Effector memory CD8-positive, alpha-beta T cell (primary cell): ENCODE data around the gene LRP3.
A peak's percentile ranks its signal among the peaks of the same experiment; 100 is the strongest.

Experiments
- ATAC-seq: fragments of 150-1000 bp; cut with Tn5 transposase; replicated peaks from 2 replicates; pipeline ENCODE4 v1.10.0; 2021; ENCODE audit warnings: mild to moderate bottlenecking, moderate library complexity
- DNase-seq, 3 experiments: peaks; one replicate each; pipeline ENCODE4 v3.0.0; 2021
- H3K27ac Mint-ChIP-seq, 2 donors: one replicate each; pipeline ENCODE4 v1.8.0; 2022; ENCODE audit warnings: mild to moderate bottlenecking in 2 of 2, mixed read lengths in 2 of 2, moderate library complexity in 2 of 2
- H3K27me3 Mint-ChIP-seq, 2 donors: one replicate each; pipeline ENCODE4 v1.8.0; 2022; ENCODE audit warnings: mixed read lengths in 2 of 2
- H3K36me3 Mint-ChIP-seq: one replicate; pipeline ENCODE4 v1.8.0; 2022; ENCODE audit warnings: mild to moderate bottlenecking, moderate library complexity, mixed read lengths; ENCODE audit not compliant: insufficient read depth
- H3K4me1 Mint-ChIP-seq, 2 donors: one replicate each; pipeline ENCODE4 v1.8.0; 2022; ENCODE audit warnings: low read depth in 2 of 2, mixed read lengths in 2 of 2
- H3K4me3 Mint-ChIP-seq, 2 donors: one replicate each; pipeline ENCODE4 v1.8.0; 2022; ENCODE audit warnings: mild to moderate bottlenecking in 2 of 2, mixed read lengths in 2 of 2, moderate library complexity in 2 of 2
- H3K9me3 Mint-ChIP-seq, 2 donors: one replicate each; pipeline ENCODE4 v1.8.0; 2022; ENCODE audit warnings: mixed read lengths in 2 of 2

Gene LRP3

DNA sequence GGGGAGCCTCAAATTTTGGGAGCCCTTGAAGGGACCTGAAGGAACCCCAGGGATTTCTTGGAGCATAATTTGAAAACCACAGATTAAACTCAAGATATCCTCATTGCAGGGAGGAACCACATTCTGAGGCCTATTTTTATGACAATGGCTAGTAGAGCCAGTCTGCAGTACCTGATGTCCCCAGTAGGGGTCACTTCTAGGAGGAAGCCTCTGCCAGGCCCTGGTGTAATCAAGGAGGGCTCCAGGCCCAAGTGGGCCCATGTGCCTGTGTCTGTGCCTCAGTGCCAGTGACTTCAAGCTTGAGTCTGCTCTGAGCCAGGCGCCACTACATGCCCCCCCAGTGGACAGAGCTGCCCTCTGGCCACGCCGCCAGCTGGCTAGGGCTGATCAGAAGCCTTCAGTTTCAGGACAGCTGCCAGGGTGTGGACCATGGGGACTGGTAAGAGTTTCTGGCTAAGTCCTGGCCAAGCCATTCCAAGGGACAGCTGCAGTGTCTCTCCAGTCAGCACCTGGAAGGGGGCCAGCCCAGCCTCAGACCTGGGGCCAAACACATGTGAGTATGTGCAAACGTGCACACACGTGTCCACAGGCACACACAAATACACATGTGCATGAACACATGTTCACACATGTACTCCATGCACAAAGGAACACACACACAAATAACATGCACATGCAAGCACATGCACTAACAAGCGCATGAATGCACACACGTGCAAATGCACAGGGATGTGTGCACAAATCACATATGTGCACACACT is 52.0 kb downstream of the LRP3 start:
- Mint-ChIP-seq H3K4me3 (no peak overlapping the region), H3K27ac (no peak overlapping the region), H3K27me3 (no peaks in the 10 kb centered on the region), H3K36me3 (no peaks in the 10 kb centered on the region), H3K9me3 (no peaks in the 10 kb centered on the region), H3K4me1 (peaks cover 0 to 2% of the 10 kb centered on the region in 2 donors)
- DNase-seq: no peak
- ATAC-seq: no peak

DNA sequence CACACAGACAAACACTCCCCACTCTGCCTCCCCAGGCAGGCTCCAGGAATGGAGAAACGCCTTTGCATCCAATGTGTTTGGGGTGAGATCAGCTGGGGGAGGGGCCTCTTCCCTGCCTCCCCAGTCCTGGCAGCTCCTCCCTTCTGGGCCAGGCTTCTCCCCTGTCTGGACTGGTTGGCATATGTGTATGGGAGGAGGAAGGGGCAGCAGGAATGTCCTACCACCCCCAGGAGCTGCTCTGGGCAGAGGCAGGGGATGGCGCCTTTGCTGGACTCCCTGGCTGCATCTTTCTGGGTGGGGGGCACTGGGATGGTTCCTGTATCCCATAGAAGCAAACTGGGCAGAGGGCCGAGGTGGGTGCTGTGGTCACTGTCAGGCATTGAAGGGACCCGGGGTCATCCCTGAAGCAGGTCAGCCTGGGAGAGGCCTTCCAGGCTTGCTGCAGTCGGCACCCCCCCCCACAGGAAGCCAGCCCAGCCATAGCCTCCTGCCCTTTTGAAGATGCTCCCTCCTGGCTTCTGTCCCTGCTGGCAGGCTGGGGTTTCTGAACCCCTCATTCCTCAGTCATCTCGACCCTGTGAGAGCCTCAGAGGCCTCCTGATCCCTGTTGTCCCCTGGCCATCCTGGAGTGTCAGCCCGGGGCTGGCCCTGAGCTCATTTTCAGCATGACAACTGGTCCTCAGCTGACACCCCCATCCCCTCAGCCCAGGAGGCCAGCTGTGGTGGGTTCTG is 52.7 kb downstream of the LRP3 start:
- DNase-seq: no peak
- H3K4me3 Mint-ChIP-seq: no peak overlapping the region
- no peaks in the 10 kb centered on the region for H3K4me1 Mint-ChIP-seq
- H3K27me3 Mint-ChIP-seq: no peaks in the 10 kb centered on the region
- no peaks in the 10 kb centered on the region for H3K36me3 Mint-ChIP-seq
- H3K27ac Mint-ChIP-seq: no peak overlapping the region
- ATAC-seq: no peak
- no peaks in the 10 kb centered on the region for H3K9me3 Mint-ChIP-seq

DNA sequence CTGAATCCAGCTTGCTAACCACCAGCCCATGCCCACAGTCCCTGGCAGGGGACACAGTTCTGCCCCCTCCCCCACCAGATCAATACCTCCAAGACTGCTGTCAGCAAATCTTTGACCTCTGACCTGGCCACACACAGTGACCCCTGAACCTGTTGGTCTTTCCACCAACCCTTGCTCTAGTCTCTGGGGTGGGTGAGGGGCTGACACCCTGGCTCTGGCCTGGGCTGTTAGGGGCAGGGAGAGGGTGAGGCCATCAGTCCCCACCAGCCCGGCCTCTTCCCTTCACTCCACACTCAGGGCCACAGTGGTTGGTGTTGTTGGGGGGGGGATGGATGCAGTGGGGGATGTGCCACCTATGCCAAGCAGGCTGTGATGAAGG is 53.3 kb downstream of the LRP3 start:
- H3K4me3 Mint-ChIP-seq: no peak overlapping the region
- DNase-seq (no peak), ATAC-seq (no peak)
- H3K36me3 Mint-ChIP-seq: no peaks in the 10 kb centered on the region
- no peaks in the 10 kb centered on the region for H3K27me3 Mint-ChIP-seq
- no peaks in the 10 kb centered on the region for H3K9me3 Mint-ChIP-seq
- no peaks in the 10 kb centered on the region for H3K4me1 Mint-ChIP-seq
- H3K27ac Mint-ChIP-seq: no peak overlapping the region

- no peak overlapping the region for H3K4me3 Mint-ChIP-seq
- DNase-seq: no peak
- no peaks in the 10 kb centered on the region for H3K4me1 Mint-ChIP-seq
- H3K27me3 Mint-ChIP-seq: no peaks in the 10 kb centered on the region
- H3K27ac Mint-ChIP-seq: no peak overlapping the region
- no peak for ATAC-seq
- H3K36me3 Mint-ChIP-seq: no peaks in the 10 kb centered on the region
- H3K9me3 Mint-ChIP-seq: no peaks in the 10 kb centered on the region
Measured at GRCh38 chr19:33248104-33248503, 54.0 kb downstream of the LRP3 start.

GRCh38 chr19:33248553-33248953 is 54.4 kb downstream of the LRP3 start:
- Mint-ChIP-seq H3K36me3 (no peaks in the 10 kb centered on the region), H3K4me3 (no peak overlapping the region), H3K9me3 (no peaks in the 10 kb centered on the region), H3K27me3 (no peaks in the 10 kb centered on the region), H3K4me1 (no peaks in the 10 kb centered on the region), H3K27ac (no peak overlapping the region)
- ATAC-seq: no peak
- DNase-seq: no peak

DNA sequence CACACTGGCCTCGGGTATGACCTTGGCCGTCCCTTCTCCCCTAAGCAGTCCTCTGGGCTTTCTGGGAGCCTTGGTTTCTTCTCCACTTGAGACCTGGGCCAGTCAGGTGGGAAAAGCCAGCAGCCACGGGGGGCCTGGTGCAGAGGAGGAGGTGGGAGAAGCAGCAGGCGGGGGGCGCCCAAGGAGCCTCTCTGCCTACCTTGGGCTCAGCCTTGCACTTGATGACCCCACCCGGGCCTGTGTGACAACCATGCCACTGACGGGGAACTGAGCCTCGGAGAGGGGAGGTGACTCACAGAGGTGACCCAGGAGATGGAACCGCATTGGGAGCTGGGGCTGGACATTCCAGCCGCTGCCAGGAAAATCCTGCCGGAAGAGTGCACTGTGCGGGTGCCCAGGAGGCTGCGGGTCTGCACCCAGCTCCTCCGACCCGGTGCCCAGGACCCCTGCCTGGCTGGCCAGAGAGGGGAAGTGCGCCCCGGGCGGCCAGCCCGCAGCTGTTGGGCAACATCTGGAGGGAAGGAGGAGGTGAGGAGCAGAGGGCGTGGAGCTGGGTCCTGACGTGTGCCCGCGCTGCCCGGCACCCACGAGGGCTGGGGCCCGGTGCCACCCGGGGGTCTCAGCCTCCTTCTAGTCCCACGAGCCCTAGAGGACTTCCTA is 55.0 kb downstream of the LRP3 start:
- no peaks in the 10 kb centered on the region for H3K9me3 Mint-ChIP-seq
- peak; percentile 37 for ATAC-seq
- no peak overlapping the region for H3K27ac Mint-ChIP-seq
- H3K36me3 Mint-ChIP-seq: no peaks in the 10 kb centered on the region
- DNase-seq: no peak
- no peaks in the 10 kb centered on the region for H3K4me1 Mint-ChIP-seq
- no peak overlapping the region for H3K4me3 Mint-ChIP-seq
- H3K27me3 Mint-ChIP-seq: no peaks in the 10 kb centered on the region

- Mint-ChIP-seq H3K4me1 (no peaks in the 10 kb centered on the region), H3K36me3 (no peaks in the 10 kb centered on the region), H3K4me3 (no peak overlapping the region), H3K27me3 (peaks cover 0 to under 1% of the 10 kb centered on the region in 2 donors), H3K27ac (no peak overlapping the region), H3K9me3 (no peaks in the 10 kb centered on the region)
- no peak for ATAC-seq
- no peak for DNase-seq
Measured at GRCh38 chr19:33249740-33250366, 55.7 kb downstream of the LRP3 start.

GRCh38 chr19:33250500-33250899 is 56.4 kb downstream of the LRP3 start:
- DNase-seq (no peak), ATAC-seq (no peak)
- H3K4me1 Mint-ChIP-seq: no peaks in the 10 kb centered on the region
- H3K27me3 Mint-ChIP-seq: peaks cover 0 to 7% of the 10 kb centered on the region in 2 donors
- no peak overlapping the region for H3K27ac Mint-ChIP-seq
- H3K4me3 Mint-ChIP-seq: no peak overlapping the region
- H3K9me3 Mint-ChIP-seq: no peaks in the 10 kb centered on the region
- no peaks in the 10 kb centered on the region for H3K36me3 Mint-ChIP-seq

DNA sequence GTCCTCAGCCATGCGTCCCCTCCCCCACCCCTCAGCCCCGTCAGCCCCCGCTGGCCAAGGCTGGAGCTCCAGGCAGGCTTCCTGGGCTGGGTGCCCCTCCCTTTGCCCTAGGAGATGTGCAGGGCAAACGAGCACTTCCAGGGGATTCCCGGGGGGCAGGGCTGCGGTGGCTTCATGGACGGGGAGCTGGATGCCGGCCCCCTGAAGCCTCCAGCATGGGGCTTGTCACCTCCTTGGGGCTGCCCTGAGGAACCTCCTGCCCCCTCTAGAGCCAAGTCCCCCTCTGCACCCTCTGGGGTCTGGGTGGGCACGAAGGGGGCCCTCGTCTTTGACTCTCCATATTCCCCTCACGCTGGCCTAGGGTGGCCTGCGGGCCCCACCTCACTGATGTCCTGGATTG is 56.9 kb downstream of the LRP3 start:
- no peak for ATAC-seq
- Mint-ChIP-seq H3K27me3 (peaks cover 0 to 13% of the 10 kb centered on the region in 2 donors), H3K4me3 (no peak overlapping the region), H3K4me1 (no peaks in the 10 kb centered on the region), H3K36me3 (no peaks in the 10 kb centered on the region), H3K9me3 (no peaks in the 10 kb centered on the region), H3K27ac (no peak overlapping the region)
- no peak for DNase-seq

DNA sequence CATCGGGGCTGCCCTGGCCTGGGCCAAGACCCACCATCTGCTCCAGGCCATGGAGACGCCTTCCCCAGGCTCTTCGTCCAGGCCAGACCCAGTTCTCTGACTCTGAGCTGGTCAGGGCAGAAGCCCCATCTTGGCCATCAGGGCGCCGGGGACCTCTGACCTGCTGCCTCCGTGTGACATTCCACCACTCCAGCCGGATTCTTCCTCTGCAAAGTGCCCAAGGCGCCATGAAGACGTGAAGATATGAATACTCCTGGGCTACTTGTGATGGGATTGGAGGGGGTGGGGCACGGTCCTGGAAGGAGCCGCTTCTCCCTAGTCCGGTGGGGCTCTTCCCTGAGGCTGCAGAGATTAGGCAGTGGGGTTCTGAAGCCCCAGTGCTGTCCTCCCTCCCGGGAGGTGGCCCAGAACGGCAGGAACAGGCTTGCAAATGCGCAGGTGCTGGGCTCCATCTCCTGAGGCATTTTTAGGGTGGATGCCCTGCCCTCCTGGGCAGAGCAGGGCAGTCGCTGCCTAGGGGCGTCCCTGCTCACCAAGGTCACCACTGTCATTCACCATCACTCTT is 57.5 kb downstream of the LRP3 start:
- no peak overlapping the region for H3K27ac Mint-ChIP-seq
- no peak overlapping the region for H3K4me3 Mint-ChIP-seq
- no peaks in the 10 kb centered on the region for H3K36me3 Mint-ChIP-seq
- H3K9me3 Mint-ChIP-seq: no peaks in the 10 kb centered on the region
- peaks cover 0 to 13% of the 10 kb centered on the region in 2 donors for H3K27me3 Mint-ChIP-seq
- ATAC-seq (no peak), DNase-seq (no peak)
- H3K4me1 Mint-ChIP-seq: no peaks in the 10 kb centered on the region

GRCh38 chr19:33252418-33252962 is 58.4 kb downstream of the LRP3 start:
- peaks cover 0 to 13% of the 10 kb centered on the region in 2 donors for H3K27me3 Mint-ChIP-seq

GRCh38 chr19:33252971-33253370 is 58.8 kb downstream of the LRP3 start:
- Mint-ChIP-seq H3K4me3 (no peak overlapping the region), H3K36me3 (no peaks in the 10 kb centered on the region), H3K27ac (no peak overlapping the region), H3K27me3 (peaks cover 0 to 13% of the 10 kb centered on the region in 2 donors), H3K4me1 (no peaks in the 10 kb centered on the region), H3K9me3 (peaks cover 0 to under 1% of the 10 kb centered on the region in 2 donors)
- ATAC-seq: no peak
- DNase-seq: no peak

More at GRCh38 chr19:33252418-33252962, 58.4 kb downstream of the LRP3 start:
- Mint-ChIP-seq H3K36me3 (no peaks in the 10 kb centered on the region), H3K27ac (no peak overlapping the region), H3K4me3 (no peak overlapping the region), H3K9me3 (no peaks in the 10 kb centered on the region), H3K4me1 (no peaks in the 10 kb centered on the region)
- ATAC-seq: no peak
- DNase-seq: no peak

GRCh38 chr19:33254245-33254824 is 60.2 kb downstream of the LRP3 start:
- Mint-ChIP-seq H3K27ac (no peak overlapping the region), H3K27me3 (peaks cover 0 to 13% of the 10 kb centered on the region in 2 donors), H3K4me3 (no peak overlapping the region), H3K4me1 (no peaks in the 10 kb centered on the region), H3K9me3 (peaks cover 0 to 2% of the 10 kb centered on the region in 2 donors), H3K36me3 (no peaks in the 10 kb centered on the region)
- DNase-seq (no peak), ATAC-seq (no peak)
